Mucosa of stomach (tissue), 1 donor: Measurements from ENCODE around the gene CD320.

Experiments used
- H3K27me3 ChIP-seq: one replicate; pipeline ENCODE4 v1.7.0; 2013; ENCODE audit warnings: mild to moderate bottlenecking, low read length; ENCODE audit not compliant: control insufficient read depth, insufficient read depth
- H3K36me3 ChIP-seq: one replicate; pipeline ENCODE4 v1.7.0; 2013; ENCODE audit warnings: low read length; ENCODE audit not compliant: control insufficient read depth, insufficient read depth
- H3K4me1 ChIP-seq: one replicate; pipeline ENCODE4 v1.7.0; 2013; ENCODE audit warnings: mild to moderate bottlenecking, low read length; ENCODE audit not compliant: control insufficient read depth, insufficient read depth
- H3K4me3 ChIP-seq: one replicate; pipeline ENCODE4 v1.7.0; 2013; ENCODE audit warnings: low read length
- H3K9ac ChIP-seq: one replicate; pipeline ENCODE4 v1.7.0; 2013; ENCODE audit warnings: mild to moderate bottlenecking, low read length, moderate library complexity
- H3K9me3 ChIP-seq: one replicate; pipeline ENCODE4 v1.7.0; 2013; ENCODE audit warnings: mild to moderate bottlenecking, low read length, moderate library complexity; ENCODE audit not compliant: control insufficient read depth
- donor health status: Pancreatic carcinoma.

The CD320 gene

GRCh38 chr19:8340341-8341096 is 32.4 kb upstream of the CD320 start:
- Histone ChIP-seq H3K36me3 (no peaks in the 10 kb centered on the region), H3K4me1 (peaks cover 9% of the 10 kb centered on the region), H3K27me3 (peaks cover 59% of the 10 kb centered on the region), H3K4me3 (no peak overlapping the region), H3K9ac (no peak overlapping the region), H3K9me3 (no peaks in the 10 kb centered on the region)

- peaks cover 19% of the 10 kb centered on the region for H3K4me1 ChIP-seq
- peaks cover 68% of the 10 kb centered on the region for H3K27me3 ChIP-seq
These were observed 30.7 kb upstream of the CD320 start for GRCh38 chr19:8338835-8339234.

GRCh38 chr19:8337728-8338127 is 29.6 kb upstream of the CD320 start:
- no peak overlapping the region for H3K9ac ChIP-seq
- no peak overlapping the region for H3K4me3 ChIP-seq
- H3K4me1 ChIP-seq, result peaks cover 24% of the 10 kb centered on the region
- H3K27me3 ChIP-seq, result peaks cover 69% of the 10 kb centered on the region
- H3K36me3 ChIP-seq, result no peaks in the 10 kb centered on the region
- no peaks in the 10 kb centered on the region for H3K9me3 ChIP-seq

More at GRCh38 chr19:8338835-8339234, 30.7 kb upstream of the CD320 start:
- Histone ChIP-seq H3K4me3 (no peak overlapping the region), H3K9me3 (no peaks in the 10 kb centered on the region), H3K9ac (no peak overlapping the region), H3K36me3 (no peaks in the 10 kb centered on the region)

GRCh38 chr19:8336660-8337059 is 28.5 kb upstream of the CD320 start:
- H3K36me3 ChIP-seq, result no peaks in the 10 kb centered on the region
- H3K4me3 ChIP-seq, result no peak overlapping the region
- peaks cover 62% of the 10 kb centered on the region for H3K27me3 ChIP-seq
- no peaks in the 10 kb centered on the region for H3K9me3 ChIP-seq
- no peak overlapping the region for H3K9ac ChIP-seq
- peaks cover 22% of the 10 kb centered on the region for H3K4me1 ChIP-seq

GRCh38 chr19:8336072-8336569 is 28.0 kb upstream of the CD320 start:
- H3K9me3 ChIP-seq, result no peaks in the 10 kb centered on the region
- H3K36me3 ChIP-seq, result no peaks in the 10 kb centered on the region
- peaks cover 22% of the 10 kb centered on the region for H3K4me1 ChIP-seq
- H3K4me3 ChIP-seq, result no peak overlapping the region
- peaks cover 65% of the 10 kb centered on the region for H3K27me3 ChIP-seq
- no peak overlapping the region for H3K9ac ChIP-seq

GRCh38 chr19:8335343-8336071 is 27.3 kb upstream of the CD320 start:
- Histone ChIP-seq H3K4me1 (peaks cover 22% of the 10 kb centered on the region), H3K9ac (no peak overlapping the region), H3K4me3 (no peak overlapping the region), H3K27me3 (peaks cover 59% of the 10 kb centered on the region), H3K9me3 (no peaks in the 10 kb centered on the region), H3K36me3 (no peaks in the 10 kb centered on the region)

GRCh38 chr19:8334458-8335342 is 26.5 kb upstream of the CD320 start:
- peaks cover 57% of the 10 kb centered on the region for H3K27me3 ChIP-seq
- H3K4me3 ChIP-seq, result no peak overlapping the region
- peaks cover 22% of the 10 kb centered on the region for H3K4me1 ChIP-seq

GRCh38 chr19:8333767-8334457 is 25.8 kb upstream of the CD320 start:
- Histone ChIP-seq H3K27me3 (peaks cover 53% of the 10 kb centered on the region), H3K4me3 (no peak overlapping the region), H3K9ac (no peak overlapping the region), H3K36me3 (no peaks in the 10 kb centered on the region), H3K4me1 (peaks cover 22% of the 10 kb centered on the region), H3K9me3 (no peaks in the 10 kb centered on the region)

More at GRCh38 chr19:8334458-8335342, 26.5 kb upstream of the CD320 start:
- no peak overlapping the region for H3K9ac ChIP-seq
- no peaks in the 10 kb centered on the region for H3K36me3 ChIP-seq
- no peaks in the 10 kb centered on the region for H3K9me3 ChIP-seq

GRCh38 chr19:8332976-8333766 is 25.0 kb upstream of the CD320 start:
- H3K36me3 ChIP-seq, result no peaks in the 10 kb centered on the region
- H3K9ac ChIP-seq, result no peak overlapping the region
- H3K27me3 ChIP-seq, result peaks cover 51% of the 10 kb centered on the region
- H3K4me1 ChIP-seq, result peaks cover 22% of the 10 kb centered on the region
- no peak overlapping the region for H3K4me3 ChIP-seq
- no peaks in the 10 kb centered on the region for H3K9me3 ChIP-seq

- Histone ChIP-seq H3K36me3 (no peaks in the 10 kb centered on the region), H3K9ac (no peak overlapping the region), H3K9me3 (no peaks in the 10 kb centered on the region), H3K4me1 (peaks cover 19% of the 10 kb centered on the region), H3K27me3 (peaks cover 43% of the 10 kb centered on the region), H3K4me3 (no peak overlapping the region)
These were observed 23.2 kb upstream of the CD320 start for GRCh38 chr19:8331263-8331845.
